Stimulated activated CD4-positive, alpha-beta T cell treated with anti-CD3 and anti-CD28 coated beads, TNF-alpha, amount 100 ng/mL, for 4 hours (primary cell): ENCODE results near the gene PPP2R5B.
"Not testable (repeated sequence)": the region's sequence is repeated elsewhere in the genome, so short reads cannot be mapped to it uniquely, and the experiment has no call there.

ENCODE experiments used
- DNase-seq, 3 experiments: peaks; one replicate each; pipeline ENCODE4 v3.0.0-alpha.2; 2020; ENCODE audit warnings: low read depth in 3 of 3

PPP2R5B gene

GRCh38 chr11:64976651-64977050, 52.2 kb downstream of the PPP2R5B start:
- DNase-seq = no peak

DNA sequence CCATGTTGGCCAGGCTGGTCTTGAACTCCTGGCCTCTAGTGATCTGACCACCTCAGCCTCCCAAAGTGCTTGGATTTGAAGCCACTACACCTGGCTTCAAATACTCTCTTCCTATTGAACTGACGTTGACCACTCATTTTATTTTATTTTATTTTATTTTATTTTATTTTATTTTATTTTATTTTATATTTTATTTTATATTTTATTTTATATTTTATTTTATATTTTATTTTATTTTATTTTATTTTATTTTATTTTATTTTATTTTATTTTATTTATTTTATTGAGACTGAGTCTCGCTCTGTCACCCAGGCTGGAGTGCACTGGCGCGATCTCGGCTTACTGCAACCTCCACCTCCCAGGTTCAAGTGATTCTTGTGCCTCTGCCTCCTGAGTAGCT, 58.9 kb downstream of the PPP2R5B start:
- not testable (repeated sequence) for DNase-seq
